KMS-11 (cell line): Measurements from ENCODE around the gene RPS2.
"Not testable (repeated sequence)": the region's sequence is repeated elsewhere in the genome, so short reads cannot be mapped to it uniquely, and the experiment has no call there.

ENCODE experiments used
- H2AFZ ChIP-seq: fragments of 200-600 bp; sonication (generic); 2 replicates; pipeline ENCODE4 v1.6.1; 2016; ENCODE audit warnings: antibody characterized with exemption, mixed run types, low read depth
- H3K27ac ChIP-seq: fragments of 200-600 bp; sonication (generic); 2 replicates; pipeline ENCODE4 v1.6.1; 2016; ENCODE audit warnings: mild to moderate bottlenecking, mixed run types
- H3K27me3 ChIP-seq: fragments of 200-600 bp; sonication (generic); 2 replicates; pipeline ENCODE4 v1.6.1; 2017; ENCODE audit warnings: mild to moderate bottlenecking, low read depth, mixed run types, moderate library complexity; ENCODE audit not compliant: insufficient read depth
- H3K36me3 ChIP-seq: fragments of 200-600 bp; sonication (generic); 2 replicates; pipeline ENCODE4 v1.6.1; 2017; ENCODE audit warnings: mild to moderate bottlenecking, mixed run types; ENCODE audit not compliant: insufficient read depth
- H3K4me1 ChIP-seq: fragments of 200-600 bp; sonication (generic); 2 replicates; pipeline ENCODE4 v1.6.1; 2016; ENCODE audit warnings: mild to moderate bottlenecking, low read depth, mixed run types; ENCODE audit not compliant: poor library complexity, severe bottlenecking
- H3K4me2 ChIP-seq: fragments of 200-600 bp; sonication (generic); 2 replicates; pipeline ENCODE4 v1.7.0; 2016; ENCODE audit warnings: mild to moderate bottlenecking, mixed run types
- H3K4me3 ChIP-seq: fragments of 200-600 bp; sonication (generic); IDR thresholded peaks from 2 replicates; pipeline ENCODE4 v1.6.1; 2017; ENCODE audit warnings: low read depth, low read length, mixed read lengths; ENCODE audit not compliant: insufficient read depth
- H3K79me2 ChIP-seq: fragments of 200-600 bp; sonication (generic); 2 replicates; pipeline ENCODE4 v1.6.1; 2016; ENCODE audit warnings: low read depth, mixed run types; ENCODE audit not compliant: insufficient read depth
- H3K9ac ChIP-seq: fragments of 200-600 bp; sonication (generic); 2 replicates; pipeline ENCODE4 v1.6.1; 2016; ENCODE audit warnings: mild to moderate bottlenecking, mixed run types
- H4K20me1 ChIP-seq: fragments of 200-600 bp; sonication (generic); 2 replicates; pipeline ENCODE4 v1.6.1; 2016; ENCODE audit warnings: mild to moderate bottlenecking, mixed run types; ENCODE audit not compliant: insufficient read depth
- CTCF ChIP-seq: fragments of 200-600 bp; sonication (generic); conservative IDR thresholded peaks from 2 replicates; pipeline ENCODE4 v1.6.1; 2017; ENCODE audit warnings: low read depth, mild to moderate bottlenecking, antibody characterized with exemption, low read length, moderate library complexity, mixed read lengths

The RPS2 gene

GRCh38 chr16:1957434-1958142, 7.0 kb downstream of the RPS2 start:
- H3K4me3 ChIP-seq, H2AFZ ChIP-seq, H3K4me2 ChIP-seq, H3K27ac ChIP-seq, H4K20me1 ChIP-seq, H3K9ac ChIP-seq, H3K36me3 ChIP-seq: not testable (repeated sequence)
- Histone ChIP-seq H3K79me2 (peaks cover 13% of the 10 kb centered on the region), H3K27me3 (peaks cover 24% of the 10 kb centered on the region; the same call in 1 of the 2 replicates), H3K4me1 (peaks cover 15% of the 10 kb centered on the region)

DNA sequence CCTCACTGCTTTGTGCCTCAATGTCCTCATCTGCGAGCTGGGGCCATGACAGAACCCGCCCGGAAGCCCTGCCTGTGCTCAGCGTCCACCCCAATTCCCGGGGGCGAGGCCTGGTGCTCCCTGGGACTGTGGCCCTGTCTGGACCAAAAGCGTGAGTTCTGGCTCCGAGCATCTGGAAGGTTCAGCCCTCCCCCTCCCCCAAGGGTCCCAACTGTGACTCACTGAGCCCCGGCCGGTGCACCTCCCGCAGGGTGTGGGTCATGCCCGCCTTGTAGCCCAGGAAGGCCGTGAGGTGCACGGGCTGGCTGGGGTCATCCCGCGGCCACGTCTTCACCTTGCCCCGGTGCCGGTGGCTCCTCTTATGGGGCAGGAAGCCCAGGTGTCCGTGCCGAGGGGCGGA, 10.9 kb downstream of the RPS2 start:
- no peaks in the 10 kb centered on the region for H3K79me2 ChIP-seq
- H2AFZ ChIP-seq = no peak overlapping the region
- no peak overlapping the region for H3K4me3 ChIP-seq
- no peak overlapping the region for H3K4me2 ChIP-seq
- H3K9ac ChIP-seq = no peak overlapping the region
- peaks cover 29% of the 10 kb centered on the region; the same call in 1 of the 2 replicates for H3K27me3 ChIP-seq
- H3K36me3 ChIP-seq = no peaks in the 10 kb centered on the region
- no peak for TF ChIP-seq CTCF
- no peak overlapping the region for H3K27ac ChIP-seq
- no peaks in the 10 kb centered on the region for H4K20me1 ChIP-seq
- H3K4me1 ChIP-seq = peaks cover 2% of the 10 kb centered on the region

DNA sequence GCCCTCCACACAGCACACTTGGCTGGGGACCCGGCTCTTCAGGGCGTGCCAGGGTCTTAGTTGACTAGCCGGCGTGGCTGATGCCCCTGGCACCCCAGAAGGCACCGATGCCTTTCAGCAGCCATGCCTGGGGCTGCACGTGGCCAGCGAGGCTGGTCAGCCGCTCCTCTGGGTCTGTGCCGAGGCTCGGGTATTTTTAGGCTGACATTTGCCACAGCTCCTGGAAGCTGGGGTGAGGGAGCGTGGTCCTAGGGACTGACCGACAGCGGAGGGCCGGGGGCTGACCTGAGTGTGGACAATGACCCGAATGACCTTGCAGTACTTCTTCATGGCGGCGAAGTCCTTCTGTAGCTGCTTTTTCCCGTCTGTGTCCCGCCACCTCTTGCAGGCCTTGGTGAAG, 14.1 kb downstream of the RPS2 start:
- H3K4me3 ChIP-seq = no peak overlapping the region
- no peaks in the 10 kb centered on the region for H3K4me1 ChIP-seq
- no peak overlapping the region for H3K9ac ChIP-seq
- no peak overlapping the region for H2AFZ ChIP-seq
- no peak for TF ChIP-seq CTCF
- no peak overlapping the region for H3K4me2 ChIP-seq
- H4K20me1 ChIP-seq = no peaks in the 10 kb centered on the region
- H3K27ac ChIP-seq = no peak overlapping the region
- H3K27me3 ChIP-seq = peaks cover 20% of the 10 kb centered on the region; the same call in 1 of the 2 replicates
- no peaks in the 10 kb centered on the region for H3K79me2 ChIP-seq
- no peaks in the 10 kb centered on the region for H3K36me3 ChIP-seq

- Histone ChIP-seq H3K27me3 (peaks cover 17% of the 10 kb centered on the region; the same call in 1 of the 2 replicates), H4K20me1 (no peaks in the 10 kb centered on the region), H3K27ac (no peak overlapping the region), H3K4me3 (no peak overlapping the region), H3K79me2 (no peaks in the 10 kb centered on the region), H3K4me1 (no peaks in the 10 kb centered on the region), H3K9ac (no peak overlapping the region), H3K36me3 (no peaks in the 10 kb centered on the region), H2AFZ (no peak overlapping the region), H3K4me2 (no peak overlapping the region)
- no peak for TF ChIP-seq CTCF
Observed at GRCh38 chr16:1950047-1950446, 14.6 kb downstream of the RPS2 start.

DNA sequence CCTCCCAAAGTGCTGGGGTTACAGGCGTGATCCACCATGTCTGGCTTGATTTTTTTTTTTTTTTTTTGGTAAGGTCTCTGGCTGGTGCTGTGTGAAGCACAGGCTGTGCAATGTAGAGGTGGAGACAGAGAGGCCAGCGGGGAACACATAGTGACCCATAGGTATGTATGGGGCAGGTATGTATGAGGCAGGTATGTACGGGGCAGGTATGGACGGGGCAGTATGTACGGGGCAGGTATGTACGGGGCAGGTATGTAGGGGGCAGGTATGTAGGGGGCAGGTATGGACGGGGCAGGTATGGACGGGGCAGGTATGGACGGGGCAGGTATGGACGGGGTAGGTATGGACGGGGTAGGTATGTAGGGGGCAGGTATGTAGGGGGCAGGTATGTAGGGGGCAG, 15.1 kb downstream of the RPS2 start:
- Histone ChIP-seq H3K9ac (no peak overlapping the region), H3K4me2 (no peak overlapping the region), H4K20me1 (no peaks in the 10 kb centered on the region), H3K27ac (no peak overlapping the region), H3K27me3 (peaks cover 12% of the 10 kb centered on the region; the same call in 1 of the 2 replicates), H3K4me3 (no peak overlapping the region), H3K79me2 (no peaks in the 10 kb centered on the region), H3K4me1 (no peaks in the 10 kb centered on the region), H2AFZ (no peak overlapping the region), H3K36me3 (no peaks in the 10 kb centered on the region)
- no peak for TF ChIP-seq CTCF
